ENCODE results near the gene PRR22. TPM values are rescaled to one million over a fixed set of nuclear protein-coding genes. Genes with fewer than 3 reads are reported as not detected.

PRR22 gene
- total and polyA plus RNA-seq, 9 of the 15 experiments (the other 6 are each of a cell fraction or from before 2014, with no cell fraction given) = 0.03 to 12.0 (median 2.0) TPM; not detected in 1

DNA sequence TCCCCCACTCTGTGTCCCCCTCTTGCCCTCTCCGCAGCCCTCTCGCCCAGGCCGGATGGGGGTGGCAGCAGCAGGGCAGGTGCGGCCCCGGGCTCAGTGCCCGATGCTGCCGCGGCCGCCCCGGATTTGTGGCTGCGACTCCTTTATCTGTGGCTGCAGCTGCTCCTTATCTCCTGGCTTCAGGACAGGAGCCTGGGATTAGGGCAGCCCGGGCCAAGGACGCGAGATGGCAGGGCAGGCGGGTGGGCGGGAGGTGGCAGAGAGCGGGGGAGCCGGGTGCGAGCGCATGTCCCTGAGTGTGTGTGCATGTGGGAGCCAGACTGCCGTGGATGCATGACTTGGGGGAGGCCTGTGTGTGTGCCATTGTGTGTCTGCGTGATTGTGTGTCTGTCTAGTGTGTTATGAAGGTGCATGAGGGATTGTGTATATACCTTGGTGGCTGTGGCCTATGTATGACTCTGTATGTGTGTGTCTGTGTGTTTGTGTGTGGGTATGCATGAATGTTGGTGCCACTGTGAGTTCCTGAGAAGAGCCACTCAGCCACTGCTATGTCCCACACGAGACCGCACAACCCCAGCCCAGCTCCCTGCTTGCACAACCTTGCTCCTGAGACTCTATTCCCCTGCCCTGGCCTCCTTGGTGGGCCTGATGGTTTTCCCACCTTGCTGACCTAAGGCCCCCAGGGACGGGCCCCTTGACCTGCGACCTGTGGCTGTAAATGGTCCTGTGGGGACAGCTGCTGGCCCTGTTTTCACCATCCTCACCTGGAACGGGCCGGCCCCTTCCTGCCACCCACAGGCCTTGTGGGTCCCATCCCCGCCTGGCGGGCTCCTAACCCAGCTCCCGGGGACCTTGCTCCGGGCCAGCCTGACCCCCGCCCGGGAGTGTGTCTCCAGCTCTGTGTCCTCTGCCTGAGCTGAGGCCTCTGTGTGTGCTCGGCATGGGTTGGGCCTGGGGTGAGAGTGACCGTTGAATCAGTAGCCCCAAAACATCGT, 15.0 kb upstream of the PRR22 start (continued):
- TF ChIP-seq ZBTB12 (CRISPR knock-in tag; IDR thresholded peaks at IDR 0.05) (no peak), ZNF639 (CRISPR knock-in tag; conservative IDR thresholded peaks at IDR 0.05 in 1 of 2, IDR thresholded peaks at IDR 0.05 in 1 of 2) (peak in 1 of 2 experiments; percentile 93; a peak in 2 of 4 replicates), PHB (CRISPR knock-in tag; IDR thresholded peaks at IDR 0.05) (no peak), SPI1 (IDR thresholded peaks at IDR 0.05; ENCODE audit: borderline replicate concordance, low read depth, low read length) (no peak), ZNF316 (IDR thresholded peaks at IDR 0.05) (no peak), SNRNP70 (optimal IDR thresholded peaks at IDR 0.05; ENCODE audit: low read depth, low read length) (no peak), NR3C1 (CRISPR knock-in tag; IDR thresholded peaks at IDR 0.05) (no peak), FOXP1 (CRISPR knock-in tag; IDR thresholded peaks at IDR 0.05) (peak; percentile 78; the same call in 1 of the 2 replicates), MTA1 (IDR thresholded peaks at IDR 0.05; ENCODE audit: borderline replicate concordance) (peak; percentile 86; the same call in 1 of the 2 replicates), BDP1 (IDR thresholded peaks at IDR 0.05; ENCODE audit: insufficient read depth, insufficient read length) (no peak), STAG1 (CRISPR knock-in tag; IDR thresholded peaks at IDR 0.05; ENCODE audit: borderline replicate concordance) (no peak), ARHGAP35 (IDR thresholded peaks at IDR 0.05; ENCODE audit: partially characterized antibody) (peak; percentile 78), TBP (optimal IDR thresholded peaks at IDR 0.05; ENCODE audit: low read depth, low read length) (no peak), U2AF2 (optimal IDR thresholded peaks at IDR 0.05; ENCODE audit: low read depth, low read length) (no peak), ZNF79 (CRISPR knock-in tag; IDR thresholded peaks at IDR 0.05; ENCODE audit: low read depth) (no peak), ILK (tag; IDR thresholded peaks at IDR 0.05; ENCODE audit: borderline replicate concordance, low read depth) (no peak), SMAD1 (IDR thresholded peaks at IDR 0.05; ENCODE audit: low read depth, low read length, partially characterized antibody) (peak; percentile 93), HES1 (IDR thresholded peaks at IDR 0.05; ENCODE audit: low read depth) (peak; percentile 89)
- TF ChIP-seq, protein P1, sequence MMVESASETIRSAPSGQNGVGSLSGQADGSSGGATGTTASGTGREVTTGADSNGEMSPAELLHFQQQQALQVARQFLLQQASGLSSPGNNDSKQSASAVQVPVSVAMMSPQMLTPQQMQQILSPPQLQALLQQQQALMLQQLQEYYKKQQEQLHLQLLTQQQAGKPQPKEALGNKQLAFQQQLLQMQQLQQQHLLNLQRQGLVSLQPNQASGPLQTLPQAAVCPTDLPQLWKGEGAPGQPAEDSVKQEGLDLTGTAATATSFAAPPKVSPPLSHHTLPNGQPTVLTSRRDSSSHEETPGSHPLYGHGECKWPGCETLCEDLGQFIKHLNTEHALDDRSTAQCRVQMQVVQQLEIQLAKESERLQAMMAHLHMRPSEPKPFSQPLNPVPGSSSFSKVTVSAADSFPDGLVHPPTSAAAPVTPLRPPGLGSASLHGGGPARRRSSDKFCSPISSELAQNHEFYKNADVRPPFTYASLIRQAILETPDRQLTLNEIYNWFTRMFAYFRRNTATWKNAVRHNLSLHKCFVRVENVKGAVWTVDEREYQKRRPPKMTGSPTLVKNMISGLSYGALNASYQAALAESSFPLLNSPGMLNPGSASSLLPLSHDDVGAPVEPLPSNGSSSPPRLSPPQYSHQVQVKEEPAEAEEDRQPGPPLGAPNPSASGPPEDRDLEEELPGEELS (CRISPR knock-in tag; IDR thresholded peaks at IDR 0.05; ENCODE audit: borderline replicate concordance) = peak; percentile 90; the same call in 1 of the 2 replicates
- TF ChIP-seq, protein P2, sequence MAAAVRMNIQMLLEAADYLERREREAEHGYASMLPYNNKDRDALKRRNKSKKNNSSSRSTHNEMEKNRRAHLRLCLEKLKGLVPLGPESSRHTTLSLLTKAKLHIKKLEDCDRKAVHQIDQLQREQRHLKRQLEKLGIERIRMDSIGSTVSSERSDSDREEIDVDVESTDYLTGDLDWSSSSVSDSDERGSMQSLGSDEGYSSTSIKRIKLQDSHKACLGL (CRISPR knock-in tag; IDR thresholded peaks at IDR 0.05; ENCODE audit: borderline replicate concordance, poor library complexity, severe bottlenecking) = no peak

Measured in K562 (cell line).